ENCODE results near the gene SPC25.
"Not testable (repeated sequence)": the region's sequence is repeated elsewhere in the genome, so short reads cannot be mapped to it uniquely, and the experiment has no call there.

SPC25 gene

DNA sequence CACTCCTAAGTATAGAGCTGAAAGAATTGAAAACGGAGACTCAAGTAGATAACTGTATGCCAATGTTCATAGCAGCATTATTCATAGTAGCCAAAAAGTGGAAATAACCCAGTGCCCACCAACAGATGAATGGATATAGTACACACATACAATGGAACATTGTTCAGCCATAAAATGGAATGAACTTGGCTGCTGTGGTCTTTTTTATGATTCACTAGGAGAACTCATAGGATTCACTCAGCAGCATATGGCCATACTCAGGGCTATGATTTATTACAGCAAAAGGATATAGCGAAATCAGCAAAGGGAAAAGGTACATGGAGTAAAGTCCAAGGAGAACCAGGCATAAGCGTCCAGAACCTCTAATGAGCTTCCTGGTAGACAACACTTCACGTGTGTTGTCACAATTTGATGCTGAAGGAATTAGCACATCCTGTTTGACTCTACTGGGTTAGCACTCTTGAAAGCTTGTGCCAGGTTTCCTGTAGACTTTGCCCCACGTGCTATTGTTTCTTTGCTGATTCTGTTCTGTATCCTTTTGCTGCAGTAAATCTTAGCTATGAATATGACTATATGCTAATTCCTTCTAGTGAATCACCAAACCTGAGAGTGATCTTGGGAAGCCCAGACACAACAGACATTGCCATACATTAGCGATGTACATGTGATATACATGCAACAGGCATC is 15.7 kb downstream of the SPC25 start:
- H3K4me3 ChIP-seq (ENCODE audit: low read length): no peak overlapping the region
- TF ChIP-seq ZNF274 (IDR thresholded peaks at IDR 0.05; ENCODE audit: low read depth, low read length): no peak

DNA sequence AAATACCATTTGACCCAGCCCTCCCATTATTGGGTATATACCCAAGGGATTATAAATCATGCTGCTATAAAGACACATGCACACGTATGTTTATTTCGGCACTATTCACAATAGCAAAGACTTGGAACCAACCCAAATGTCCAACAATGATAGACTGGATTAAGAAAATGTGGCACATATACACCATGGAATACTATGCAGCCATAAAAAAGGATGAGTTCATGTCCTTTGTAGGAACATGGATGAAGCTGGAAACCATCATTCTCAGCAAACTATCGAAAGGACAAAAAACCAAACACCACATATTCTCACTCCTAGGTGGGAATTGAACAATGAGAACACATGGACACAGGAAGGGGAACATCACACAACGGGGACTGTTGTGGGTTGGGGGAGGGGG is 19.4 kb downstream of the SPC25 start:
- not testable (repeated sequence) for H3K4me3 ChIP-seq (ENCODE audit: low read length)

DNA sequence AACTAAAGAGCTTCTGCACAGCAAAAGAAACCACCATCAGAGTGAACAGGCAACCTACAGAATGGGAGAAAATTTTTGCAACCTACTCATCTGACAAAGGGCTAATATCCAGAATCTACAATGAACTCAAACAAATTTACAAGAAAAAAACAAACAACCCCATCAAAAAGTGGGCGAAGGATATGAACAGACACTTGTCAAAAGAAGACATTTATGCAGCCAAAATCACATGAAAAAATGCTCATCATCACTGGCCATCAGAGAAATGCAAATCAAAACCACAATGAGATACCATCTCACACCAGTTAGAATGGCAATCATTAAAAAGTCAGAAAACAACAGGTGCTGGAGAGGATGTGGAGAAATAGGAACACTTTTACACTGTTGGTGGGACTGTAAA is 19.9 kb downstream of the SPC25 start:
- not testable (repeated sequence) for H3K4me3 ChIP-seq (ENCODE audit: low read length)

DNA sequence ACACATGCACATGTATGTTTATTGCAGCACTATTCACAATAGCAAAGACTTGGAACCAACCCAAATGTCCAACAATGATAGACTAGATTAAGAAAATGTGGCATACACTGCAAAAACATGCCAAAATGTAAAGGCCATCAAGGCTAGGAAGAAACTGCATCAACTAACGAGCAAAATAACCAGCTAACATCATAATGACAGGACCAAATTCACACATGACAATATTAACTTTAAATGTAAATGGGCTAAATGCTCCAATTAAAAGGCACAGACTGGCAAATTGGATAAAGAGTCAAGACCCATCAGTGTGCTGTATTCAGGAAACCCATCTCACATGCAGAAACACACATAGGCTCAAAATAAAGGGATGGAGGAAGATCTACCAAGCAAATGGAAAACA is 23.1 kb downstream of the SPC25 start:
- H3K4me3 ChIP-seq (ENCODE audit: low read length): not testable (repeated sequence)

DNA sequence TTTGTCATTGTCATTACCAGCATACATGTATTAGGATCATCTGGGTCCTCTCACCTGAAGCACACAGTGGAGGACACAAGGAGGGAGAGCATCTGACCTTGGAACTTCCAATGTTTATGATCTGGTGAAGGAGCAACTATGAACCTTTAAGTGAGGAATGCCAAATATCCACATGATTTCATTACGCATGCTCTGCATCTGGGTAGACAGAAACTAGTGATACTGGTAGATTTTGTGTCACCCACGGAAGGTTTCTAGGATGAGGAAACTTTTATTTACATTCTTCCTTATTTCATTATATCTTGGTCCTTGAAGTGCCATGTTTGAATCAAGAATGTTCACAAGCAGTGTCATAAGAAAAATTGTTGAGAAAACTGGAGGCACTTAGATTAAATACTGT is 32.1 kb downstream of the SPC25 start:
- no peak for TF ChIP-seq ZNF274 (IDR thresholded peaks at IDR 0.05; ENCODE audit: low read depth, low read length)
- no peak overlapping the region for H3K4me3 ChIP-seq (ENCODE audit: low read length)

GRCh38 chr2:168855601-168856000 is 34.6 kb downstream of the SPC25 start:
- TF ChIP-seq ZNF274 (IDR thresholded peaks at IDR 0.05; ENCODE audit: low read depth, low read length): no peak

DNA sequence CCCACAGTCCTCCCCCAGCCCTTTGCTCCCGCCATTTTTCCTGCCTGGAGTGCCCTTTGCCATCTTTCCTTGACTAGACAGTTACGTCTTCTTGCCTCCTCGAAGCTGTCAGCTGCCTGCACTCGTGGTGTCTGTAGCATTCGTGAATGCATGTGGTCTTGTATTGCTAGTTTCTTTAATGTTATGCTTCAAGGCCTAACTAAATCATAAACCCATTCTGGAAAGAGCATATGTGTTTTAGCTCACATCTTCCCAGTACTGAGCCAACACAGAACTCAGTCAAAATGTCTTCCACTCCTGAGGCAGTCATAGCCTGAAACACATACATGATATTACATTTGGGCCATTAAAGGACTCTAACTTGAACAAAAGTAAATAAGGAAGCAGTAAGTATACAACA is 35.6 kb downstream of the SPC25 start:
- no peak for TF ChIP-seq ZNF274 (IDR thresholded peaks at IDR 0.05; ENCODE audit: low read depth, low read length)
- H3K4me3 ChIP-seq (ENCODE audit: low read length): no peak overlapping the region

More at GRCh38 chr2:168855601-168856000, 34.6 kb downstream of the SPC25 start:
- H3K4me3 ChIP-seq (ENCODE audit: low read length): no peak overlapping the region

DNA sequence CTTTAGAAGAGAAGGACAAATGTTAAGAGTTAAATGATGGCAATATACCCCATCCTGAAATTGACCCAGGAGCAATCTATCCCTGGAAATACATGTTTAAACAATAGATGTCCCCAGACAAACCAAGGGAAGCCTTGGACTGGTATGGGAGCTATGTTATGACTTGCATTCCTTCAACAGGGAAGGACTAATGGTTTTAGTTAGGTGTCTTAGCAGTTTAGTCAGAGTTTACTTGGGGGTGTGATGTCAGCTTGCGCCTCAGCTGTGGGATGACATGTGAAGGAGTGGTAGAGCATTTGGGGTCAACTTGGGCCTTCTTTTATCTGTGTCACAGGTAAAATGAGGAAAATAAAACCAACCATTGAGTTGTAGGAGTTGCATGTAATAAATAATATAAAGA is 36.8 kb downstream of the SPC25 start:
- no peak for TF ChIP-seq ZNF274 (IDR thresholded peaks at IDR 0.05; ENCODE audit: low read depth, low read length)
- no peak overlapping the region for H3K4me3 ChIP-seq (ENCODE audit: low read length)

GRCh38 chr2:168852481-168852880 is 37.7 kb downstream of the SPC25 start:
- TF ChIP-seq ZNF274 (IDR thresholded peaks at IDR 0.05; ENCODE audit: low read depth, low read length): no peak

DNA sequence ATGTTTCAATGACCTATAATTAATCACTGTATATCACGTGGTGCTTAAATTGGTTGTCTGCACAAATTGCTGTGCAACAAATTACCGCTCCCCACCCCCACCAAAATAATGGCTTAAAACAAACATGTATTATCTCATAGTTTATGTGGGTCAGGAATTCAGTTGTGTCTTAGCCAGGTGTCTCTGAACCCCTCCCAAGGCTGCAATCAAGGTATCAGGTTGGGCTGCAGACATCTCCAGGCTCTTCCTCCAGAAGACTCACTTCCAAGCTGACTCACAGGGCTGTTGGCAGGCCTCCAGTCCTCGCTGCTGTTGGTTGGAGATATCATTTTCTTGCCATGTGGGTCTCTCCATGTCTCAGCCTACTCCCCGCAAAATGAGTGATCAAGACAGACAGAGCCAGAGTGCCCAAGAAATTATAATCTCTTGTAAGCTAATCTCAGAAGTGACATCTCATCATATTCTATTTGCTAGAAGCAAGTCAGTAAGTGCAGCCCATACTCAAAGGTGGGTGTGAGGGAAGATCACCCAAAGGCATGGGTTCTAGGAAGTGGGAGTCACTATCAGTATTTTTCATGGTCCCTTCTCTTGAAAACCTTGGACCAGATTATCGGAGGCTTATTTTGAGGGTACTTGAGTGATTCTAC is 38.4 kb downstream of the SPC25 start:
- H3K4me3 ChIP-seq (ENCODE audit: low read length): no peak overlapping the region
- TF ChIP-seq ZNF274 (IDR thresholded peaks at IDR 0.05; ENCODE audit: low read depth, low read length): no peak

More at GRCh38 chr2:168852481-168852880, 37.7 kb downstream of the SPC25 start:
- no peak overlapping the region for H3K4me3 ChIP-seq (ENCODE audit: low read length)

GRCh38 chr2:168850846-168851245 is 39.4 kb downstream of the SPC25 start:
- H3K4me3 ChIP-seq (ENCODE audit: low read length): no peak overlapping the region
- TF ChIP-seq ZNF274 (IDR thresholded peaks at IDR 0.05; ENCODE audit: low read depth, low read length): no peak

DNA sequence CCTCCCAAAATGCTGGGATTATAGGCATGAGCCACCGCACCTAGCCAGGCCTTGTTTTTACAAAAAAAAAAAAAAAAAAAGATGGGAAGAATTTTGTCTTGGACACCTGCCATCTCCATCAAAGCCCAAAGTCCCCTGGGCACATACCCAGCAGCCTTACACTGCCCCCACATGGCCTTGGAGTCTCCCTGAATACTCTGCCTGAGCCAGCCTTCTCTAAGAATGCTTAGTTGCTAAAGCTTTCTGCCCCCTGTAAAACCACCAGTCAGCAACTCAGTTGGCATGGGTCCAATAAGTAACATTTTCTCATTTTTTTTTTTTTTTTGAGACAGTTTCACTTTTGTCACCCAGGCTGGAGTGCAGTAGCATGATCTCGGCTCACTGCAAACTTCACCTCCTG is 40.6 kb downstream of the SPC25 start:
- TF ChIP-seq ZNF274 (IDR thresholded peaks at IDR 0.05; ENCODE audit: low read depth, low read length): no peak
- no peak overlapping the region for H3K4me3 ChIP-seq (ENCODE audit: low read length)

DNA sequence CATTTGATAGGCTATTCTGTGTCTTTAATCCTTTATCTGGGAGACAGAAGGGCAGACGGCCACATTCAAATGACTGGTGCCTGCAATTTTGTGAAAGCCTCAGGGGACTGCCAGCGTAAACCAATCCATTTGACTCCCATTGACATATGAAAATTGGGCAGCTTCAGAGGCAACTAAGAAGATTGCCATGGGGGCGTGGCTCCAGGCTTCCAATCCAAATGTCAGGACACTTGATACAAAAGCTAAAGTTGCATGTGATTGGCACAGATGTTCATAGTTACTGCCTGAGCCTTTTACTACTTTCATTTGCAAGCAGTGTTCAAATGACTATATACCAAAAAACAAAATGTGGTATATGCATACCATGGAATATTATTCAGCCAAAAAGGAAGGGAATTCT is 42.0 kb downstream of the SPC25 start:
- no peak overlapping the region for H3K4me3 ChIP-seq (ENCODE audit: low read length)
- TF ChIP-seq ZNF274 (IDR thresholded peaks at IDR 0.05; ENCODE audit: low read depth, low read length): no peak

GRCh38 chr2:168843253-168843652 is 47.0 kb downstream of the SPC25 start:
- H3K4me3 ChIP-seq (ENCODE audit: low read length): no peak overlapping the region
- no peak for TF ChIP-seq ZNF274 (IDR thresholded peaks at IDR 0.05; ENCODE audit: low read depth, low read length)

DNA sequence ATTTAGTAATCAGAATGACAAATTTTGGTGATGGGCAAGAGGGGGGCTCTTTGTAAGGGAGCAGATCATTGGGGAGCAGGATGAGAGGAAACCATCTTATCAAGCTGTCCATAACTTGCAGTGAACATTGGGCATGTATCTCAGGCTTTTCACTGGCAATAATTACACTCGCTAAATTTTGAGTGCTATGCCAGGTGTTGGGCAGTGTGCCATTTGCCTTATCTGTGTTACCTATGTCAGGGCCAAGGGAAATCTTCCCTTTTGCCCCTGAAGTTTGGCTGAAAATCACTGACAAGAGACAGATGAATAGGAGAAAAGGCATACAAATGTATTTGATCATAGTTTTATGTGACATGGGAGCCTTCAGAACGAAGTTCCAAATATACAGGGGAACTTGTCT is 48.8 kb downstream of the SPC25 start:
- no peak overlapping the region for H3K4me3 ChIP-seq (ENCODE audit: low read length)
- no peak for TF ChIP-seq ZNF274 (IDR thresholded peaks at IDR 0.05; ENCODE audit: low read depth, low read length)

GRCh38 chr2:168835969-168836368 is 54.3 kb downstream of the SPC25 start:
- no peak overlapping the region for H3K4me3 ChIP-seq (ENCODE audit: low read length)
- no peak for TF ChIP-seq ZNF274 (IDR thresholded peaks at IDR 0.05; ENCODE audit: low read depth, low read length)

Measured in GM08714 (cell line).